Panc1 (cell line): ENCODE results near the gene DGCR2. TPM values are rescaled to one million over a fixed set of nuclear protein-coding genes. Genes with fewer than 3 reads are reported as not detected.

Experiments used
- ATAC-seq: fragments of 200-7000 bp; cut with Tn5 transposase; 2 replicates; pipeline ENCODE4 v1.9.1; 2020; ENCODE audit warnings: mild to moderate bottlenecking, moderate library complexity
- BruUV-seq: library from RNA; stranded (reverse); fragments of 400-500 nt; replicated peaks from 2 replicates; lab custom pipeline; 2021; lab: Mats Ljungman, UMichigan
- CTCF ChIA-PET: fragments of 300-600 bp; sonication (Branson Sonifier 250); formaldehyde crosslinking; loops from one replicate; lab custom pipeline; 2022; ENCODE audit warnings: antibody characterized with exemption; lab: Charles Lee
- POLR2A ChIA-PET: fragments of 300-600 bp; sonication (Branson Sonifier 250); formaldehyde crosslinking; loops from one replicate; lab custom pipeline; 2022; ENCODE audit warnings: antibody characterized with exemption; lab: Charles Lee
- DNase-seq: peaks from one replicate; pipeline ENCODE4 v3.0.0-alpha.2; 2010; ENCODE audit warnings: low read depth, low spot score
- H3K27ac ChIP-seq: 2 replicates; pipeline ENCODE4 v1.5.1; 2011; ENCODE audit warnings: mild to moderate bottlenecking, low read length, inconsistent platforms
- H3K27me3 ChIP-seq: fragments of 200-500 bp; sonication (Bioruptor generic); 2 replicates; pipeline ENCODE4 v1.6.0; 2014; ENCODE audit warnings: low read length, inconsistent platforms; ENCODE audit not compliant: control insufficient read depth, insufficient read depth
- H3K36me3 ChIP-seq: fragments of 200-500 bp; sonication (Bioruptor generic); 2 replicates; pipeline ENCODE4 v1.5.1; 2014; ENCODE audit warnings: inconsistent platforms, mild to moderate bottlenecking, low read length, moderate library complexity; ENCODE audit not compliant: control insufficient read depth, insufficient read depth
- H3K4me1 ChIP-seq: 2 replicates; pipeline ENCODE4 v1.5.1; 2011; ENCODE audit warnings: inconsistent platforms, mild to moderate bottlenecking, low read length, moderate library complexity; ENCODE audit not compliant: control insufficient read depth, insufficient read depth
- H3K4me3 ChIP-seq, 2 experiments: 2 replicates each; pipeline ENCODE4 v1.5.1; 2011 to 2012; ENCODE audit warnings: low read depth in 2 of 2, low read length in 2 of 2, mild to moderate bottlenecking in 2 of 2, inconsistent platforms in 1 of 2, moderate library complexity in 1 of 2
- H3K9me3 ChIP-seq: fragments of 200-500 bp; sonication (Bioruptor generic); 2 replicates; pipeline ENCODE4 v1.5.1; 2014; ENCODE audit warnings: low read depth, mild to moderate bottlenecking, inconsistent platforms, low read length, moderate library complexity; ENCODE audit not compliant: control insufficient read depth, insufficient read depth
- POLR2AphosphoS5 ChIP-seq: IDR thresholded peaks from 2 replicates; pipeline ENCODE4 v1.6.1; 2012; ENCODE audit warnings: mild to moderate bottlenecking, low read depth, low read length, moderate library complexity
- SIN3A ChIP-seq: IDR thresholded peaks from 2 replicates; pipeline ENCODE4 v1.6.1; 2012; ENCODE audit warnings: low read depth, mild to moderate bottlenecking, low read length, moderate library complexity, borderline replicate concordance; ENCODE audit not compliant: insufficient read depth
- TCF7L2 ChIP-seq: IDR thresholded peaks from 2 replicates; pipeline ENCODE4 v1.6.1; 2011; ENCODE audit warnings: mild to moderate bottlenecking, low read depth, low read length, inconsistent platforms
- in situ Hi-C: cut with HindIII; loops from 2 replicates; pipeline ENCODE4 v1.10.0; 2016; ENCODE audit warnings: low sequenced_read_pairs, low pct_unique_long_range_greater_than_20kb
- intact Hi-C: fragments of 100-400 bp; cut with micrococcal nuclease; formaldehyde crosslinking; loops from one replicate; pipeline ENCODE4 v1.10.0; 2022; ENCODE audit not compliant: unreplicated experiment
- total RNA-seq: library from RNA; stranded (reverse); gene quantifications from one replicate; pipeline ENCODE4 v1.2.1, GENCODE V29; 2021; ENCODE audit not compliant: unreplicated experiment
- TF ChIP-seq, protein P1 (sequence below), 2 experiments: IDR thresholded peaks; 2 replicates each; pipeline ENCODE4 v1.6.1; 2011 to 2012; ENCODE audit warnings: low read depth in 2 of 2, control low read depth in 1 of 2, low read length in 1 of 2, mild to moderate bottlenecking in 1 of 2, moderate library complexity in 1 of 2; ENCODE audit not compliant: insufficient read depth in 1 of 2
- TF ChIP-seq, protein P2 (sequence below): fragments of 450-650 bp; IDR thresholded peaks from 2 replicates; pipeline ENCODE4 v1.5.1; 2017; ENCODE audit warnings: mild to moderate bottlenecking

Gene DGCR2
- total RNA-seq, 1 experiment from 2014 or later, result 35.1 TPM

DNA sequence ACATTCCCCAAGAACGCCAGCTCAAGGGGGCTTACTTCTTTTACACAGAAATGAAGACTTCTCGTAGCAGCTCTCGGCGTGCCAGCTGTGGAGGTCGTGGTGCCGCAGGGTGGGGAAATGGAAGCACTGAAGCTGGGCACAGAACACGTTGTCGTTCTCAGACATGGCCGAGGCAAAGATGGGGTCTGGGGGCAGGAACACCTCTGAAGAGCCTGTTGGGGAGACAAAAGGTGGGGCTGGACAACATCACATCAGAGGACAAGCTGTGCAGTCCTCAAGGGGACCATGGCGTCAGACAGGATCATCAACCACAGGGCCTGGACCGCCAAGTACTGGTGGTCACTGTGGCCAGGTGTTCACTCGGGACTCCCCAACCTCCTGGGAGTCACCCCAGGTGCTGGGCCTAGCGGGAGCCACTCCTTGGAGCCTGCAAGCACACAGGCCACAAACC is 65.2 kb downstream of the DGCR2 start:
- POLR2A ChIA-PET, result no interaction called here
- CTCF ChIA-PET, result no interaction called here
- in situ Hi-C loops, result no loop called here
- Histone ChIP-seq H3K27ac (no peak overlapping the region), H3K27me3 (no peaks in the 10 kb centered on the region), H3K9me3 (no peaks in the 10 kb centered on the region), H3K4me3 (no peak overlapping the region), H3K36me3 (no peaks in the 10 kb centered on the region), H3K4me1 (no peaks in the 10 kb centered on the region)
- DNase-seq (no peak), ATAC-seq (no peak)
- intact Hi-C loops, result no loop called here
- TF ChIP-seq, protein P1, sequence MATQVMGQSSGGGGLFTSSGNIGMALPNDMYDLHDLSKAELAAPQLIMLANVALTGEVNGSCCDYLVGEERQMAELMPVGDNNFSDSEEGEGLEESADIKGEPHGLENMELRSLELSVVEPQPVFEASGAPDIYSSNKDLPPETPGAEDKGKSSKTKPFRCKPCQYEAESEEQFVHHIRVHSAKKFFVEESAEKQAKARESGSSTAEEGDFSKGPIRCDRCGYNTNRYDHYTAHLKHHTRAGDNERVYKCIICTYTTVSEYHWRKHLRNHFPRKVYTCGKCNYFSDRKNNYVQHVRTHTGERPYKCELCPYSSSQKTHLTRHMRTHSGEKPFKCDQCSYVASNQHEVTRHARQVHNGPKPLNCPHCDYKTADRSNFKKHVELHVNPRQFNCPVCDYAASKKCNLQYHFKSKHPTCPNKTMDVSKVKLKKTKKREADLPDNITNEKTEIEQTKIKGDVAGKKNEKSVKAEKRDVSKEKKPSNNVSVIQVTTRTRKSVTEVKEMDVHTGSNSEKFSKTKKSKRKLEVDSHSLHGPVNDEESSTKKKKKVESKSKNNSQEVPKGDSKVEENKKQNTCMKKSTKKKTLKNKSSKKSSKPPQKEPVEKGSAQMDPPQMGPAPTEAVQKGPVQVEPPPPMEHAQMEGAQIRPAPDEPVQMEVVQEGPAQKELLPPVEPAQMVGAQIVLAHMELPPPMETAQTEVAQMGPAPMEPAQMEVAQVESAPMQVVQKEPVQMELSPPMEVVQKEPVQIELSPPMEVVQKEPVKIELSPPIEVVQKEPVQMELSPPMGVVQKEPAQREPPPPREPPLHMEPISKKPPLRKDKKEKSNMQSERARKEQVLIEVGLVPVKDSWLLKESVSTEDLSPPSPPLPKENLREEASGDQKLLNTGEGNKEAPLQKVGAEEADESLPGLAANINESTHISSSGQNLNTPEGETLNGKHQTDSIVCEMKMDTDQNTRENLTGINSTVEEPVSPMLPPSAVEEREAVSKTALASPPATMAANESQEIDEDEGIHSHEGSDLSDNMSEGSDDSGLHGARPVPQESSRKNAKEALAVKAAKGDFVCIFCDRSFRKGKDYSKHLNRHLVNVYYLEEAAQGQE (IDR thresholded peaks at IDR 0.05; ENCODE audit: insufficient read depth in 1 of 2, low read depth in 2 of 2, low read length in 1 of 2), result no peak
- TF ChIP-seq POLR2AphosphoS5 (no peak), SIN3A (no peak), TCF7L2 (no peak)
- TF ChIP-seq, protein P2, sequence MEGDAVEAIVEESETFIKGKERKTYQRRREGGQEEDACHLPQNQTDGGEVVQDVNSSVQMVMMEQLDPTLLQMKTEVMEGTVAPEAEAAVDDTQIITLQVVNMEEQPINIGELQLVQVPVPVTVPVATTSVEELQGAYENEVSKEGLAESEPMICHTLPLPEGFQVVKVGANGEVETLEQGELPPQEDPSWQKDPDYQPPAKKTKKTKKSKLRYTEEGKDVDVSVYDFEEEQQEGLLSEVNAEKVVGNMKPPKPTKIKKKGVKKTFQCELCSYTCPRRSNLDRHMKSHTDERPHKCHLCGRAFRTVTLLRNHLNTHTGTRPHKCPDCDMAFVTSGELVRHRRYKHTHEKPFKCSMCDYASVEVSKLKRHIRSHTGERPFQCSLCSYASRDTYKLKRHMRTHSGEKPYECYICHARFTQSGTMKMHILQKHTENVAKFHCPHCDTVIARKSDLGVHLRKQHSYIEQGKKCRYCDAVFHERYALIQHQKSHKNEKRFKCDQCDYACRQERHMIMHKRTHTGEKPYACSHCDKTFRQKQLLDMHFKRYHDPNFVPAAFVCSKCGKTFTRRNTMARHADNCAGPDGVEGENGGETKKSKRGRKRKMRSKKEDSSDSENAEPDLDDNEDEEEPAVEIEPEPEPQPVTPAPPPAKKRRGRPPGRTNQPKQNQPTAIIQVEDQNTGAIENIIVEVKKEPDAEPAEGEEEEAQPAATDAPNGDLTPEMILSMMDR, result no peak
- no TSS peak for BruUV-seq

DNA sequence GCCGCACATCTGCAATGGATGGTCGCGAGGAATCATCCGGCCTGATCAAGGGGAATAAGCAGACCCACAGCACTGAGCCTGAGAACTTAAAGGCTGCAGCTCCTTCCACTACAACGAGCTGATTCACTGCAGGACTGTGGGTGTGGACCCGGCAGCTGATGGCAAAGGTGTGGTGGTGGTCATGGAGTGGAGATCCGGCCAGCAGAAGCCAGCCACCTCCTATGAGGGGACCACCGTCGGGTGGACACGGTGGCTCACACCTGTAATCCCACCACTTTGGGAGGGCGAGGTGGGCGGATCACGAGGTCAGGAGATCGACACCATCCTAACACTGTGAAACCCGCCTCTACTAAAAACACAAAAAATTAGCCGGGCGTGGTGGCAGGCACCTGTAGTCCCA is 66.4 kb downstream of the DGCR2 start:
- no peak for DNase-seq
- in situ Hi-C loops, result no loop called here
- no TSS peak for BruUV-seq

More for the DNA sequence above, 66.4 kb downstream of the DGCR2 start:
- H3K36me3 ChIP-seq, result no peaks in the 10 kb centered on the region
- H3K4me1 ChIP-seq, result no peaks in the 10 kb centered on the region
- H3K9me3 ChIP-seq, result no peaks in the 10 kb centered on the region
- no peak for ATAC-seq
- no peak overlapping the region for H3K27ac ChIP-seq
- TF ChIP-seq, protein P1 (IDR thresholded peaks at IDR 0.05; ENCODE audit: insufficient read depth in 1 of 2, low read depth in 2 of 2, low read length in 1 of 2), result no peak
- TF ChIP-seq TCF7L2 (no peak), POLR2AphosphoS5 (no peak)
- TF ChIP-seq, protein P2, result no peak
- no peak overlapping the region for H3K4me3 ChIP-seq
- ChIA-PET POLR2A (no interaction called here), CTCF (no interaction called here)
- H3K27me3 ChIP-seq, result no peaks in the 10 kb centered on the region
- intact Hi-C loops, result no loop called here
